ENCODE results near the gene BAAT.

GRCh38 chr9:101428909-101429308 lies 44.1 kb upstream of the BAAT start:
- TF ChIP-seq EZH2 (IDR thresholded peaks at IDR 0.05; ENCODE audit: insufficient read depth, poor library complexity, severe bottlenecking) = no peak
- TF ChIP-seq EZH2phosphoT487 (IDR thresholded peaks at IDR 0.05; ENCODE audit: insufficient read depth, low read depth) = no peak
